ENCODE measurements around the gene RDH13. TPM values are rescaled to one million over a fixed set of nuclear protein-coding genes. Genes with fewer than 3 reads are reported as not detected.

The RDH13 gene
- total and polyA plus RNA-seq, 10 of the 15 experiments (the other 5 are each of a cell fraction or from before 2014, with no cell fraction given) = 1.3 to 11.6 (median 8.9) TPM

GRCh38 chr19:55112246-55112776, 49.4 kb upstream of the RDH13 start:
- in situ Hi-C loops (cut with MboI) = no loop called here
- Histone ChIP-seq H4K20me1 (ENCODE audit: control insufficient read depth, insufficient read depth) (peaks cover 3% of the 10 kb centered on the region; the same call in 1 of the 2 replicates), H3K4me3 (no peak overlapping the region), H3K36me3 (ENCODE audit: control insufficient read depth in 2 of 2, insufficient read depth in 2 of 2, low read length in 1 of 2) (peaks cover 0 to 6% of the 10 kb centered on the region in 2 experiments; a peak in 3 of 4 replicates), H3K27me3 (replicated peaks in 1 of 2; ENCODE audit: control insufficient read depth in 2 of 2, insufficient read depth in 2 of 2, low read length in 1 of 2) (no peaks in the 10 kb centered on the region), H3K4me1 (ENCODE audit: control insufficient read depth, insufficient read depth, low read length) (peaks cover 12% of the 10 kb centered on the region), H3K79me2 (ENCODE audit: control insufficient read depth, insufficient read depth, low read length) (peaks cover 38% of the 10 kb centered on the region), H3K9ac (ENCODE audit: control insufficient read depth, insufficient read depth, low read length) (no peak overlapping the region), H3K27ac (ENCODE audit: control insufficient read depth, insufficient read depth) (no peak overlapping the region), H3K4me2 (ENCODE audit: control insufficient read depth, insufficient read depth) (no peak overlapping the region), H3K9me3 (replicated peaks; ENCODE audit: control insufficient read depth, insufficient read depth, low read length) (no peaks in the 10 kb centered on the region), H2AFZ (ENCODE audit: control insufficient read depth, low read depth, low read length) (no peak overlapping the region)
- DNase-seq (ENCODE audit: low read depth, low spot score) (no peak), FAIRE-seq (no peak), ATAC-seq (no peak)
- RAD21 ChIA-PET (ENCODE audit: unreplicated experiment) = no interaction called here
- SMC1A ChIA-PET (ENCODE audit: uncharacterized antibody, unreplicated experiment) = no interaction called here
- CTCF ChIA-PET = no interaction called here
- POLR2A ChIA-PET = no interaction called here
- no TSS peak for BruUV-seq (replicated peaks)
- intact Hi-C loops (cut with micrococcal nuclease; ENCODE audit: unreplicated experiment) = no loop called here
- 94% methylated on average over 25 of the region's 25 CpGs for WGBS (ENCODE audit: insufficient coverage, insufficient replicate concordance, low lambda C conversion rate, missing lambda C conversion rate)
- TF ChIP-seq BRCA1 (IDR thresholded peaks at IDR 0.05; ENCODE audit: low read depth, low read length) (no peak), BMI1 (IDR thresholded peaks at IDR 0.05; ENCODE audit: borderline replicate concordance) (no peak), SIX5 (IDR thresholded peaks at IDR 0.05; ENCODE audit: low read depth, low read length, severe bottlenecking) (no peak), RB1 (IDR thresholded peaks at IDR 0.05; ENCODE audit: borderline replicate concordance) (no peak), MLLT1 (IDR thresholded peaks at IDR 0.05) (no peak), PBX3 (IDR thresholded peaks at IDR 0.05; ENCODE audit: insufficient replicate concordance, low read depth, low read length) (no peak), EZH2 (IDR thresholded peaks at IDR 0.05; ENCODE audit: borderline replicate concordance, control insufficient read depth, low read depth, low read length) (no peak), RAD21 (IDR thresholded peaks at IDR 0.05; ENCODE audit: insufficient read depth, low read depth, low read length) (no peak), DPF2 (IDR thresholded peaks at IDR 0.05) (no peak), NFIC (IDR thresholded peaks at IDR 0.05; ENCODE audit: low read depth, low read length) (no peak)

All from GM12878 (cell line).